Glutamatergic neuron (in vitro differentiated cells): Measurements from ENCODE around the gene NFIA. TPM values are rescaled to one million over a fixed set of nuclear protein-coding genes. Genes with fewer than 3 reads are reported as not detected.

Experiments used
- DNase-seq: peaks from one replicate; pipeline ENCODE4 v3.0.0; 2022
- H3K27ac Mint-ChIP-seq: one replicate; pipeline ENCODE4 v1.8.0; 2020; ENCODE audit warnings: mild to moderate bottlenecking, mixed read lengths, inconsistent platforms; ENCODE audit not compliant: unreplicated experiment
- H3K27me3 Mint-ChIP-seq: one replicate; pipeline ENCODE4 v1.8.0; 2020; ENCODE audit warnings: mild to moderate bottlenecking, moderate library complexity, mixed read lengths, inconsistent platforms; ENCODE audit not compliant: unreplicated experiment
- H3K36me3 Mint-ChIP-seq: one replicate; pipeline ENCODE4 v1.8.0; 2020; ENCODE audit warnings: mild to moderate bottlenecking, mixed read lengths, inconsistent platforms; ENCODE audit not compliant: unreplicated experiment
- H3K4me1 Mint-ChIP-seq: one replicate; pipeline ENCODE4 v1.8.0; 2020; ENCODE audit warnings: mild to moderate bottlenecking, low read depth, mixed read lengths, inconsistent platforms; ENCODE audit not compliant: unreplicated experiment
- H3K4me3 Mint-ChIP-seq: one replicate; pipeline ENCODE4 v1.8.0; 2020; ENCODE audit warnings: mild to moderate bottlenecking, mixed read lengths, inconsistent platforms; ENCODE audit not compliant: unreplicated experiment
- H3K9me3 Mint-ChIP-seq: one replicate; pipeline ENCODE4 v1.8.0; 2020; ENCODE audit warnings: mild to moderate bottlenecking, moderate library complexity, mixed read lengths, inconsistent platforms; ENCODE audit not compliant: unreplicated experiment
- CTCF ChIP-seq: fragments of 200-600 bp; sonication (generic); IDR thresholded peaks from one replicate; pipeline ENCODE4 v1.5.0; 2021; ENCODE audit not compliant: partially characterized antibody, unreplicated experiment
- total RNA-seq: library from RNA; stranded (reverse); fragmentation: NEBNext Ultra II Directional; extraction: Animal tissue kit (Norgen Biotek cat#: 25700); gene quantifications from one replicate; pipeline ENCODE4 v1.2.1, GENCODE V29; 2021; ENCODE audit not compliant: unreplicated experiment

NFIA gene
- total RNA-seq, 1 donor from 2014 or later = 16.4 TPM

GRCh38 chr1:61457526-61458040 is 375.2 kb downstream of the NFIA start:
- H3K27ac Mint-ChIP-seq = no peak overlapping the region
- H3K36me3 Mint-ChIP-seq = no peaks in the 10 kb centered on the region
- H3K9me3 Mint-ChIP-seq = peaks cover 10% of the 10 kb centered on the region
- peaks cover 10% of the 10 kb centered on the region for H3K27me3 Mint-ChIP-seq
- H3K4me1 Mint-ChIP-seq = peaks cover 17% of the 10 kb centered on the region
- no peak for TF ChIP-seq CTCF
- DNase-seq = no peak
- H3K4me3 Mint-ChIP-seq = no peak overlapping the region

- H3K4me1 Mint-ChIP-seq = peaks cover 4% of the 10 kb centered on the region
Measured at GRCh38 chr1:61459345-61459744, 377.0 kb downstream of the NFIA start.

GRCh38 chr1:61460191-61460590 is 377.8 kb downstream of the NFIA start:
- no peak for DNase-seq
- no peak for TF ChIP-seq CTCF
- Mint-ChIP-seq H3K9me3 (no peaks in the 10 kb centered on the region), H3K27me3 (no peaks in the 10 kb centered on the region), H3K36me3 (no peaks in the 10 kb centered on the region), H3K4me1 (peaks cover 4% of the 10 kb centered on the region), H3K27ac (no peak overlapping the region), H3K4me3 (no peak overlapping the region)

More at GRCh38 chr1:61459345-61459744, 377.0 kb downstream of the NFIA start:
- no peak for DNase-seq
- no peak for TF ChIP-seq CTCF
- no peaks in the 10 kb centered on the region for H3K9me3 Mint-ChIP-seq
- no peaks in the 10 kb centered on the region for H3K36me3 Mint-ChIP-seq
- no peak overlapping the region for H3K4me3 Mint-ChIP-seq
- no peak overlapping the region for H3K27ac Mint-ChIP-seq
- H3K27me3 Mint-ChIP-seq = no peaks in the 10 kb centered on the region

GRCh38 chr1:61461406-61462384 is 379.3 kb downstream of the NFIA start:
- Mint-ChIP-seq H3K27me3 (no peaks in the 10 kb centered on the region), H3K9me3 (no peaks in the 10 kb centered on the region), H3K36me3 (no peaks in the 10 kb centered on the region), H3K4me3 (no peak overlapping the region), H3K4me1 (peaks cover 4% of the 10 kb centered on the region), H3K27ac (no peak overlapping the region)
- TF ChIP-seq CTCF = no peak
- no peak for DNase-seq

- H3K4me1 Mint-ChIP-seq = peaks cover 4% of the 10 kb centered on the region
- TF ChIP-seq CTCF = no peak
- no peaks in the 10 kb centered on the region for H3K36me3 Mint-ChIP-seq
- no peaks in the 10 kb centered on the region for H3K27me3 Mint-ChIP-seq
- H3K9me3 Mint-ChIP-seq = no peaks in the 10 kb centered on the region
- DNase-seq = no peak
- no peak overlapping the region for H3K4me3 Mint-ChIP-seq
- no peak overlapping the region for H3K27ac Mint-ChIP-seq
Measured at GRCh38 chr1:61462628-61463027, 380.3 kb downstream of the NFIA start.
